HepG2 (cell line): ENCODE data around the gene MAN2A2. TPM values are rescaled to one million over a fixed set of nuclear protein-coding genes. Genes with fewer than 3 reads are reported as not detected.
A peak's percentile ranks its signal among the peaks of the same experiment; 100 is the strongest.

Source experiments
- ATAC-seq: fragments of 200-7000 bp; cut with Tn5 transposase; 3 replicates; pipeline ENCODE4 v1.9.1; 2020; ENCODE audit warnings: mild to moderate bottlenecking, moderate library complexity
- BruUV-seq: library from RNA; stranded (reverse); fragments of 400-500 nt; replicated peaks from 2 replicates; lab custom pipeline; 2021; lab: Mats Ljungman, UMichigan
- CTCF ChIA-PET: fragments of 300-600 bp; formaldehyde crosslinking; extraction: SDS; loops from one replicate; lab custom pipeline; 2021; ENCODE audit warnings: low total read pairs, inconsistent platforms, low intra/inter-chr PET ratio; lab: Yijun Ruan, JAX
- POLR2A ChIA-PET: fragments of 350-600 bp; sonication (Branson Sonifier 250); formaldehyde crosslinking; loops from one replicate; lab custom pipeline; 2020; ENCODE audit warnings: antibody characterized with exemption, inconsistent platforms; lab: Yijun Ruan, JAX
- DNase-seq: peaks from one replicate; pipeline ENCODE4 v3.0.0-alpha.2; 2015; ENCODE audit warnings: low spot score
- FAIRE-seq: peaks from 3 replicates; lab custom pipeline; 2011; peaks lifted over from hg19 to GRCh38; lab: Jason Lieb, UNC
- H2AFZ ChIP-seq: one replicate; pipeline ENCODE4 v1.6.1; 2011; ENCODE audit warnings: low read length, inconsistent platforms
- H3K27ac ChIP-seq: fragments of 300-600 bp; 3 replicates; pipeline ENCODE4 v1.8.0; 2011; ENCODE audit warnings: mixed run types, mild to moderate bottlenecking, mixed read lengths, low read length, inconsistent platforms; ENCODE audit not compliant: insufficient read depth; ENCODE audit errors: extremely low read length
- H3K27me3 ChIP-seq, 2 experiments: fragments of 200-600 bp in 1 of 2; 2 replicates in 1 of 2; 3 replicates in 1 of 2; pipeline versions ENCODE4 v1.6.0 to v1.8.0; 2011; ENCODE audit warnings: low read length in 2 of 2, mild to moderate bottlenecking in 2 of 2, moderate library complexity in 2 of 2, inconsistent platforms in 1 of 2; ENCODE audit not compliant: insufficient read depth in 2 of 2, control insufficient read depth in 1 of 2
- H3K36me3 ChIP-seq, 2 experiments: fragments of 200-600 bp in 1 of 2; replicated peaks in 1 of 2; 2 replicates in 1 of 2; 3 replicates in 1 of 2; pipeline versions ENCODE4 v1.5.1 to v1.8.0; 2011; ENCODE audit warnings: low read length in 2 of 2, inconsistent platforms in 1 of 2; ENCODE audit not compliant: insufficient read depth in 2 of 2, control insufficient read depth in 1 of 2
- H3K4me1 ChIP-seq: 2 replicates; pipeline ENCODE4 v1.5.1; 2012; ENCODE audit warnings: low read length, inconsistent platforms; ENCODE audit not compliant: insufficient read depth
- H3K4me2 ChIP-seq: 2 replicates; pipeline ENCODE4 v1.6.0; 2011; ENCODE audit warnings: low read depth, low read length, inconsistent platforms
- H3K4me3 ChIP-seq, 3 experiments: fragments of 200-600 bp in 1 of 3; sonication (generic), shearing (Covaris generic) in 1 of 3; replicated peaks in 1 of 3; 2 replicates each; pipeline ENCODE4 v1.5.1; 2011 to 2016; ENCODE audit warnings: low read length in 3 of 3, inconsistent platforms in 2 of 3, low read depth in 2 of 3, mild to moderate bottlenecking in 2 of 3, control low read depth in 1 of 3, mixed read lengths in 1 of 3; ENCODE audit not compliant: insufficient read depth in 1 of 3
- H3K79me2 ChIP-seq: one replicate; pipeline ENCODE4 v1.6.1; 2011; ENCODE audit warnings: low read length, inconsistent platforms; ENCODE audit not compliant: insufficient read depth
- H3K9ac ChIP-seq: 2 replicates; pipeline ENCODE4 v1.6.0; 2011; ENCODE audit warnings: mild to moderate bottlenecking, low read depth, low read length, inconsistent platforms; ENCODE audit not compliant: insufficient read depth
- H3K9me3 ChIP-seq: 2 replicates; pipeline ENCODE4 v1.5.1; 2012; ENCODE audit warnings: mild to moderate bottlenecking, low read length
- H4K20me1 ChIP-seq: 2 replicates; pipeline ENCODE4 v1.6.0; 2011; ENCODE audit warnings: inconsistent platforms, mild to moderate bottlenecking, low read length, moderate library complexity; ENCODE audit not compliant: insufficient read depth
- ARNT2 ChIP-seq: sonication (generic); formaldehyde crosslinking; IDR thresholded peaks from 2 replicates; pipeline ENCODE4 v1.8.0; 2022; ENCODE audit warnings: mild to moderate bottlenecking, low read depth, missing genetic modification reagents, moderate library complexity
- EED ChIP-seq: sonication (generic); formaldehyde crosslinking; IDR thresholded peaks from 2 replicates; pipeline ENCODE4 v1.5.0; 2020; ENCODE audit warnings: mild to moderate bottlenecking, missing genetic modification reagents
- JDP2 ChIP-seq: sonication (generic); formaldehyde crosslinking; IDR thresholded peaks from 2 replicates; pipeline ENCODE4 v1.8.1; 2022; ENCODE audit warnings: missing genetic modification reagents, borderline replicate concordance
- NCOA2 ChIP-seq: sonication (generic); formaldehyde crosslinking; IDR thresholded peaks from 2 replicates; pipeline ENCODE4 v1.8.0; 2022; ENCODE audit warnings: inconsistent platforms
- NFKBIZ ChIP-seq: IDR thresholded peaks from 2 replicates; pipeline ENCODE4 v1.6.1; 2018; ENCODE audit warnings: missing genetic modification reagents, missing compliant biosample characterization
- NFYC ChIP-seq: IDR thresholded peaks from 2 replicates; pipeline ENCODE4 v1.6.1; 2016; ENCODE audit warnings: missing genetic modification reagents, missing compliant biosample characterization
- POGZ ChIP-seq: sonication (generic); formaldehyde crosslinking; IDR thresholded peaks from 2 replicates; pipeline ENCODE4 v1.4.0; 2020; ENCODE audit warnings: mild to moderate bottlenecking, missing genetic modification reagents
- RAD21 ChIP-seq: fragments of 450-650 bp; formaldehyde crosslinking; IDR thresholded peaks from 2 replicates; pipeline ENCODE4 v1.5.0; 2020; ENCODE audit warnings: mild to moderate bottlenecking
- RXRA ChIP-seq: sonication (generic); formaldehyde crosslinking; IDR thresholded peaks from 2 replicates; pipeline ENCODE4 v1.5.1; 2020; ENCODE audit warnings: missing genetic modification reagents
- SAFB2 ChIP-seq: sonication (generic); formaldehyde crosslinking; IDR thresholded peaks from 2 replicates; pipeline ENCODE4 v1.5.1; 2020; ENCODE audit warnings: missing genetic modification reagents, low read depth, mild to moderate bottlenecking, borderline replicate concordance
- SIN3B ChIP-seq: fragments of 150-350 bp; IDR thresholded peaks from 2 replicates; pipeline ENCODE4 v1.6.1; 2014; ENCODE audit warnings: low read length
- SMC3 ChIP-seq: IDR thresholded peaks from 2 replicates; pipeline ENCODE4 v1.6.1; 2011; ENCODE audit warnings: low read length, improper control_type of control experiment
- XRCC5 ChIP-seq: fragments of 200-400 bp; formaldehyde crosslinking; optimal IDR thresholded peaks from 2 replicates; pipeline ENCODE3; 2017; ENCODE audit warnings: mild to moderate bottlenecking, low read length
- ZNF550 ChIP-seq: sonication (generic); formaldehyde crosslinking; IDR thresholded peaks from 2 replicates; pipeline ENCODE4 v1.4.0; 2020; ENCODE audit warnings: mild to moderate bottlenecking, missing genetic modification reagents, borderline replicate concordance
- ZNF674 ChIP-seq: sonication (generic); formaldehyde crosslinking; IDR thresholded peaks from 2 replicates; pipeline ENCODE4 v1.5.0; 2020; ENCODE audit warnings: low read depth, mild to moderate bottlenecking, missing genetic modification reagents
- ZNF749 ChIP-seq: sonication (generic); formaldehyde crosslinking; IDR thresholded peaks from 2 replicates; pipeline ENCODE4 v1.8.0; 2022; ENCODE audit warnings: mild to moderate bottlenecking, missing genetic modification reagents, moderate library complexity, borderline replicate concordance
- ZNF766 ChIP-seq: sonication (generic); formaldehyde crosslinking; IDR thresholded peaks from 2 replicates; pipeline ENCODE4 v1.5.0; 2020; ENCODE audit warnings: missing genetic modification reagents, borderline replicate concordance
- ZNF768 ChIP-seq: sonication (generic); formaldehyde crosslinking; IDR thresholded peaks from 2 replicates; pipeline ENCODE4 v1.4.0; 2020; ENCODE audit warnings: missing genetic modification reagents
- ZSCAN25 ChIP-seq: sonication (generic); formaldehyde crosslinking; IDR thresholded peaks from 2 replicates; pipeline ENCODE4 v1.8.0; 2022; ENCODE audit warnings: mild to moderate bottlenecking, missing genetic modification reagents
- WGBS: methylation state at CpG from one replicate; pipeline ENCODE4 v1.1.6; 2017; ENCODE audit warnings: low lambda C conversion rate; 5-methylcytosine and 5-hydroxymethylcytosine counted together
- in situ Hi-C: cut with HindIII; loops from 2 replicates; pipeline ENCODE4 v1.10.0; 2017; ENCODE audit warnings: low pct_unique_long_range_greater_than_20kb; ENCODE audit not compliant: extremely low pct_ligation_motif_present
- intact Hi-C: fragments of 100-400 bp; cut with micrococcal nuclease; formaldehyde crosslinking; loops from one replicate; pipeline ENCODE4 v1.10.0; 2022; ENCODE audit not compliant: unreplicated experiment
- polyA plus RNA-seq, 8 experiments: library from polyadenylated mRNA; depleted of rRNA in 3 of 8; stranded (reverse) in 7 of 8; unstranded in 1 of 8; fragments of >200 nt; fragmentation: Illumina TruSeq in 4 of 8; extraction: Trizol in 4 of 8; gene quantifications; 2 replicates each; pipeline versions ENCODE4 v1.2.1 to v1.2.3, GENCODE V29; 2011 to 2016; ENCODE audit warnings: low read depth in 4 of 8, missing spikeins in 1 of 8, mixed read lengths in 1 of 8; ENCODE audit not compliant: insufficient read depth in 1 of 8
- total RNA-seq, 5 experiments: library from RNA; depleted of rRNA; stranded (reverse); fragments of >200 nt; fragmentation: Illumina TruSeq; extraction: Trizol; gene quantifications; 2 replicates each; pipeline ENCODE4 v1.2.3, GENCODE V29; 2016; ENCODE audit warnings: low read depth in 1 of 5
- TF ChIP-seq, protein P1 (sequence below): sonication (generic); formaldehyde crosslinking; IDR thresholded peaks from 2 replicates; pipeline ENCODE4 v1.5.1; 2020; ENCODE audit warnings: missing genetic modification reagents, mild to moderate bottlenecking, borderline replicate concordance

MAN2A2 gene
- total and polyA plus RNA-seq, 2 of the 13 experiments (the other 11 are each of a cell fraction or from before 2014, with no cell fraction given): 17.5 to 51.5 TPM

DNA sequence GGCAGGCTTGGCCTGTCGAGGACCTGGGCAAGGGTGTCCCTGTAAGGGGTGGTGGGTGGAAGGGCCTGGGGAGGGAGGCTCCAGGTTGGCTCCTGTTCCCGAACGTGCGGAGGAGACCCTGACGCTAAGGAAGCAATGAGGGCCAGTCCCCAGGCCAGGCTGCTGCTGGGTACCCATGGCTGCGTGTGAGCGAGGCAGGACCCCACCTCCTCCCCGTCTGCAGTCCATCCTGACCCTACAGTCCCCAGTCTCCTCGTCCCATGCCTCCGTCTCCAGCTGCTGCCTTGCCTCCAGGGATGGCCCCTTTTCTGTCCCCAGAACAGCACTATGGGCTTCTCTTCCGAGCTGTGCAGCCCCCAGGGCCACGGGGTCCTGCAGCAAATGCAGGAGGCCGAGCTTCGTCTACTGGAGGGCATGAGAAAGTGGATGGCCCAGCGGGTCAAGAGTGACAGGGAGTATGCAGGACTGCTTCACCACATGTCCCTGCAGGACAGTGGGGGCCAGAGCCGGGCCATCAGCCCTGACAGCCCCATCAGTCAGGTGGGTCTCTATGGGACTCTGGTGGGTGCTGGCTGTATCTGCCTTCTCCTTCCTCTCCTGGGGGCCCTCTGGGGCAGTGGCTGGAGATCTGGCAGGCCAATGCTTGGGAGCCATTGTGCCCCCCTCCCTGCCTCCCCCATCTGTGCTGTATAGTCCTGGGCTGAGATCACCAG lies 18.2 kb upstream of the MAN2A2 start (continued):
- TF ChIP-seq NFKBIZ (CRISPR knock-in tag): no peak

DNA sequence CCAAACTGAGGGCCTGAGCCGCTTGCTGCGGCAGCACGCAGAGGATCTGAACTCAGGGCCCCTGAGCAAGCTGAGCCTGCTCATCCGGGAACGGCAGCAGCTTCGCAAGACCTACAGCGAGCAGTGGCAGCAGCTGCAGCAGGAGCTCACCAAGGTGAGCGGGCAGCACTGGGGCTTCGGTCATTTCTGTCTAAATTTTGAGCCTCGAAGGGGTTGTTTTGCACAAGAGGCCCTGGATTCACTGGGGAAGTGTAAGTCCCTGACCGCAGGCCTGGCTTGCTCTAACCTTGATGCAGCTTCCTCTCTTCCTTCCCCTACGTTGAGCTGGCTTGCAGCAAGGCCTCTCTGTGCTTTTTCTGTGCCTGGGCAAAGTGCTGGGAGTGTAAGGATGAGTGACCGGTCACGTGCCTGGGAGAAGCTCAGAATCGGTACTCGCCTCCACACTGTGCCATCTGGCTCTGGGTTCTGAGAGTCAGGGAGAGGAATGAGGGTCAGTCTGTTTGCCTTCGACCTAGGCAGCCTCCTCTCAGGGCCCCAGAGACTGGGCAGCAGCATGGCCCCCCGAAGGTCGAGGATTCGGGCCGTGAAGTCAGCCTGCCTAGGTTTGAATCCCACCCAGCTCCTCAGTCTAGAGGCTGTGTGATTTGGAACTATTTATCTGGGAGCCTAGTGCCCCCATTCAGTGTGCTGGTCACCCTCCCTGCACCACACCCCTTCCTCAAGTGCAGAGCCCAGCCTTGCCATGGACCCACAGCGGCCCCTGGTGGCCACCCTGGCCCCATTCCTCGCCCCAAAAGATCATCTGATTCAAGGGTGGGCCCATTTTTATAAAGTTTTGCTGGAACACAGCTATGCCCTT lies 17.4 kb upstream of the MAN2A2 start:
- POLR2A ChIA-PET: interaction anchor here (0.9 to 5.1 kb wide), 6 partner anchors 12 to 238 kb away, joined by 3 to 52 read pairs (median 7); no protein-coding TSS in a partner anchor
- DNase-seq (no peak), FAIRE-seq (peak; percentile 26), ATAC-seq (peak; percentile 58)
- Histone ChIP-seq H2AFZ (no peak overlapping the region), H3K4me1 (peaks cover 36% of the 10 kb centered on the region), H4K20me1 (0 out of 2 replicates have a peak, but pooled peaks cover 2% of the 10 kb centered on the region), H3K79me2 (no peaks in the 10 kb centered on the region), H3K27ac (no peak overlapping the region), H3K36me3 (no peaks in the 10 kb centered on the region; a peak in 2 of 5 replicates), H3K4me2 (peak overlapping the region; percentile 72), H3K27me3 (peaks cover 0 to 7% of the 10 kb centered on the region in 2 experiments; a peak in 2 of 5 replicates), H3K9ac (no peak overlapping the region), H3K9me3 (no peaks in the 10 kb centered on the region), H3K4me3 (peak overlapping the region in 1 of 3 experiments; percentile 23; a peak in 1 of 6 replicates)
- 45% methylated on average over 20 of the region's 23 CpGs for WGBS
- CTCF ChIA-PET: interaction anchor here (1.9 to 2.2 kb wide), 3 partner anchors 27 to 237 kb away, joined by 12 to 20 read pairs (median 13); no protein-coding TSS in a partner anchor
- in situ Hi-C loops (loop anchor here (5.0 kb wide), 2 partner anchors 68 to 238 kb away; no protein-coding TSS in a partner anchor), intact Hi-C loops (loop anchor here (1.0 to 5.0 kb wide), 5 partner anchors 26 to 237 kb away; partner anchors contain the start of gene HDDC3)
- no TSS peak for BruUV-seq
- TF ChIP-seq POGZ (CRISPR knock-in tag) (no peak), ZNF749 (CRISPR knock-in tag) (no peak), ZNF550 (CRISPR knock-in tag) (no peak), RAD21 (CRISPR knock-in tag) (peak; percentile 96), EED (CRISPR knock-in tag) (no peak), ZNF674 (CRISPR knock-in tag) (no peak), SAFB2 (no peak), NFYC (no peak), ZNF766 (CRISPR knock-in tag) (no peak), ZSCAN25 (CRISPR knock-in tag) (peak; percentile 80), ARNT2 (CRISPR knock-in tag) (no peak), SIN3B (no peak), NCOA2 (CRISPR knock-in tag) (peak; percentile 19; the same call in 1 of the 2 replicates), RXRA (CRISPR knock-in tag) (0 out of 2 replicates have a peak, but pooled peaks have one; percentile 16), ZNF768 (CRISPR knock-in tag) (peak; percentile 56; the same call in 1 of the 2 replicates), SMC3 (peak; percentile 76), JDP2 (no peak), XRCC5 (peak; percentile 60)
- TF ChIP-seq, protein P1, sequence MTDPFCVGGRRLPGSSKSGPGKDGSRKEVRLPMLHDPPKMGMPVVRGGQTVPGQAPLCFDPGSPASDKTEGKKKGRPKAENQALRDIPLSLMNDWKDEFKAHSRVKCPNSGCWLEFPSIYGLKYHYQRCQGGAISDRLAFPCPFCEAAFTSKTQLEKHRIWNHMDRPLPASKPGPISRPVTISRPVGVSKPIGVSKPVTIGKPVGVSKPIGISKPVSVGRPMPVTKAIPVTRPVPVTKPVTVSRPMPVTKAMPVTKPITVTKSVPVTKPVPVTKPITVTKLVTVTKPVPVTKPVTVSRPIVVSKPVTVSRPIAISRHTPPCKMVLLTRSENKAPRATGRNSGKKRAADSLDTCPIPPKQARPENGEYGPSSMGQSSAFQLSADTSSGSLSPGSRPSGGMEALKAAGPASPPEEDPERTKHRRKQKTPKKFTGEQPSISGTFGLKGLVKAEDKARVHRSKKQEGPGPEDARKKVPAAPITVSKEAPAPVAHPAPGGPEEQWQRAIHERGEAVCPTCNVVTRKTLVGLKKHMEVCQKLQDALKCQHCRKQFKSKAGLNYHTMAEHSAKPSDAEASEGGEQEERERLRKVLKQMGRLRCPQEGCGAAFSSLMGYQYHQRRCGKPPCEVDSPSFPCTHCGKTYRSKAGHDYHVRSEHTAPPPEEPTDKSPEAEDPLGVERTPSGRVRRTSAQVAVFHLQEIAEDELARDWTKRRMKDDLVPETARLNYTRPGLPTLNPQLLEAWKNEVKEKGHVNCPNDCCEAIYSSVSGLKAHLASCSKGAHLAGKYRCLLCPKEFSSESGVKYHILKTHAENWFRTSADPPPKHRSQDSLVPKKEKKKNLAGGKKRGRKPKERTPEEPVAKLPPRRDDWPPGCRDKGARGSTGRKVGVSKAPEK (CRISPR knock-in tag): peak; percentile 66; the same call in 1 of the 2 replicates
